ENCODE results near the gene FOXK1. TPM values are rescaled to one million over a fixed set of nuclear protein-coding genes. Genes with fewer than 3 reads are reported as not detected.
"Not testable (repeated sequence)": the region's sequence is repeated elsewhere in the genome, so short reads cannot be mapped to it uniquely, and the experiment has no call there.

FOXK1 gene
- total and polyA plus RNA-seq, 2 experiments from 2014 or later = 2.3 to 12.7 TPM

DNA sequence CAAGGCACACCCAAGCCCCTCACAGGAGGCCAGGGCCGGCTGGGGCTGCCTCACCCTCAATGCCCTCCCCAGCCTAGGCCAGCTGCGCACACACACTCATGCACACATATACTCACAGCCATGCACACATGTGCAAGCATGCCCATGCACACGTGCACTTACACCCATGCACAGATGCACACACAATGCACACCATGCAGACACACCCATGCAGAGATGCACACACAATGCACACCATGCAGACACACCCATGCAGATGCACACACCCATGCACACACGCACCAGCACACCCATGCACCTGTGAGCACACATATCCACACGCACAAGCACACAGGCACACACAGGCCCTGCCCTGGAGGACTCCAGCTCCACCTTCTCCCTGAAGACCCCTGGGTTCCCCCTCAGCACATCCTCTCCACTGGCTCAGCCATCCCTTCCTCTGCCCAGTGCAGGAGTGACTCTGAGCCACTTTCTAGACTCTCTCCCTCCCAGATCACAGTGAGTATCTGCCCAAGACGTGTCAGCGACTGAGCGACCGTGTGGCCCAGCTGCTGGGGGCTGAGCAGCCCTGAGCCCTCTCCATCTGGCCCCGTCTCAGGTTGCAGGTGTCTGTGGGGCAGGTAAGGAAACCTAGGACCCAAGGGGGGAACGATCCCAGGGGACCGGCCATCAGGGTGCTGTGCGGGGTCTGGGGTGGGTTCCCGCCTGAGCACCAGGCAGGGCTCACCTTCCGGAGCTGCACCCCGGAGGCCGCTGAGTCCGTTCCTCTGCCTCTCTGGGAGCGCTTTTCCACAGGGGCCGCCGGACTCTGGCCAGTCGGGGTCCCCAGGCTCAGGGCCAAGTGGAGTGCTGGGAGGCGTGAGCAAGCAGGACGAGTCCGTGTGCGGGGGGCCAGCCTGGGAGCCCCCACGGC lies 119.1 kb downstream of the FOXK1 start:
- Mint-ChIP-seq H3K9me3 (no peaks in the 10 kb centered on the region; the same call in 2 of the 3 replicates), H3K27me3 (ENCODE audit: insufficient read depth, low read depth, poor library complexity) (peaks cover 3% of the 10 kb centered on the region), H3K4me1 (peaks cover 5% of the 10 kb centered on the region; the same call in 2 of the 3 replicates), H3K27ac (no peak overlapping the region), H3K36me3 (ENCODE audit: low read depth) (no peaks in the 10 kb centered on the region), H3K4me3 (no peak overlapping the region)
- Histone ChIP-seq H3K27ac (ENCODE audit: low read depth) (no peak overlapping the region), H3K4me2 (no peak overlapping the region), H3K4me3 (no peak overlapping the region), H3K4me1 (ENCODE audit: insufficient read depth) (no peaks in the 10 kb centered on the region), H3K27me3 (ENCODE audit: insufficient read depth) (no peaks in the 10 kb centered on the region), H2AFZ (no peak overlapping the region), H3F3A (replicated peaks; ENCODE audit: low read depth) (no peaks in the 10 kb centered on the region), H3K9me2 (ENCODE audit: insufficient read depth) (no peaks in the 10 kb centered on the region), H3K36me3 (ENCODE audit: insufficient read depth) (no peaks in the 10 kb centered on the region), H3K79me2 (replicated peaks; ENCODE audit: insufficient read depth) (no peaks in the 10 kb centered on the region), H4K20me1 (replicated peaks; ENCODE audit: insufficient read depth) (no peaks in the 10 kb centered on the region; the same call in 1 of the 2 replicates)
- TF ChIP-seq ZNF331 (CRISPR knock-in tag; IDR thresholded peaks at IDR 0.05; ENCODE audit: low read depth) (no peak), JUNB (IDR thresholded peaks at IDR 0.05; ENCODE audit: unreplicated experiment) (no peak), STAT1 (IDR thresholded peaks at IDR 0.05; ENCODE audit: unreplicated experiment) (no peak), ZNF114 (CRISPR knock-in tag; IDR thresholded peaks at IDR 0.05) (no peak), NANOG (IDR thresholded peaks at IDR 0.05; ENCODE audit: borderline replicate concordance) (no peak)
- TF ChIP-seq, protein P1, sequence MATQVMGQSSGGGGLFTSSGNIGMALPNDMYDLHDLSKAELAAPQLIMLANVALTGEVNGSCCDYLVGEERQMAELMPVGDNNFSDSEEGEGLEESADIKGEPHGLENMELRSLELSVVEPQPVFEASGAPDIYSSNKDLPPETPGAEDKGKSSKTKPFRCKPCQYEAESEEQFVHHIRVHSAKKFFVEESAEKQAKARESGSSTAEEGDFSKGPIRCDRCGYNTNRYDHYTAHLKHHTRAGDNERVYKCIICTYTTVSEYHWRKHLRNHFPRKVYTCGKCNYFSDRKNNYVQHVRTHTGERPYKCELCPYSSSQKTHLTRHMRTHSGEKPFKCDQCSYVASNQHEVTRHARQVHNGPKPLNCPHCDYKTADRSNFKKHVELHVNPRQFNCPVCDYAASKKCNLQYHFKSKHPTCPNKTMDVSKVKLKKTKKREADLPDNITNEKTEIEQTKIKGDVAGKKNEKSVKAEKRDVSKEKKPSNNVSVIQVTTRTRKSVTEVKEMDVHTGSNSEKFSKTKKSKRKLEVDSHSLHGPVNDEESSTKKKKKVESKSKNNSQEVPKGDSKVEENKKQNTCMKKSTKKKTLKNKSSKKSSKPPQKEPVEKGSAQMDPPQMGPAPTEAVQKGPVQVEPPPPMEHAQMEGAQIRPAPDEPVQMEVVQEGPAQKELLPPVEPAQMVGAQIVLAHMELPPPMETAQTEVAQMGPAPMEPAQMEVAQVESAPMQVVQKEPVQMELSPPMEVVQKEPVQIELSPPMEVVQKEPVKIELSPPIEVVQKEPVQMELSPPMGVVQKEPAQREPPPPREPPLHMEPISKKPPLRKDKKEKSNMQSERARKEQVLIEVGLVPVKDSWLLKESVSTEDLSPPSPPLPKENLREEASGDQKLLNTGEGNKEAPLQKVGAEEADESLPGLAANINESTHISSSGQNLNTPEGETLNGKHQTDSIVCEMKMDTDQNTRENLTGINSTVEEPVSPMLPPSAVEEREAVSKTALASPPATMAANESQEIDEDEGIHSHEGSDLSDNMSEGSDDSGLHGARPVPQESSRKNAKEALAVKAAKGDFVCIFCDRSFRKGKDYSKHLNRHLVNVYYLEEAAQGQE (IDR thresholded peaks at IDR 0.05; ENCODE audit: unreplicated experiment) = no peak
- DNase-seq (ENCODE audit: low spot score) (no peak), ATAC-seq (no peak)

DNA sequence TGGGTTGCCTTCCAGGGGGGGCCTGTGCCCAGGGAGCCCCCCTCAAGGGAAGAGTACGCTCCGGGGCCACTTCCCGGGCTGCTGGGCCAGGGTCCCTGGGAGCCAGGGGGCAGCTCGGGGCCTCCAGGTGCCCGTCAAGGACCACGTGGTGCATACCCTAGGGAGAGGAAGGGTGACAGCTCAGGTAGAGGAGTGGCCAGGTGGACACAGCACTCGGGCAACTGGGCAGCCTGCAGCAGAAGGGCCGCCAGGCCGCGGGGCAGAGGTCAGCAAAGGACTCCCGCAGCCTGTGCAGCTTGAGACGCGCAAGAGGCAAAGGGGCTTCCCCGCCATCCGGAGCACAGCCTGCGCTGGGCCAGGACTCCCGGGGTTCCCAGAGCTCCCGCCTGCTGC lies 119.7 kb downstream of the FOXK1 start:
- Histone ChIP-seq H3K4me3 (no peak overlapping the region), H3K36me3 (ENCODE audit: insufficient read depth) (no peaks in the 10 kb centered on the region), H3K4me1 (ENCODE audit: insufficient read depth) (no peaks in the 10 kb centered on the region), H2AFZ (no peak overlapping the region), H3K9me2 (ENCODE audit: insufficient read depth) (no peaks in the 10 kb centered on the region), H3K27ac (ENCODE audit: low read depth) (no peak overlapping the region), H3K79me2 (replicated peaks; ENCODE audit: insufficient read depth) (no peaks in the 10 kb centered on the region), H4K20me1 (replicated peaks; ENCODE audit: insufficient read depth) (no peaks in the 10 kb centered on the region; the same call in 1 of the 2 replicates), H3F3A (replicated peaks; ENCODE audit: low read depth) (no peaks in the 10 kb centered on the region), H3K27me3 (ENCODE audit: insufficient read depth) (no peaks in the 10 kb centered on the region), H3K4me2 (no peak overlapping the region)
- H3K36me3 Mint-ChIP-seq (ENCODE audit: low read depth) = no peaks in the 10 kb centered on the region
- peaks cover 5% of the 10 kb centered on the region; the same call in 2 of the 3 replicates for H3K4me1 Mint-ChIP-seq
- no peaks in the 10 kb centered on the region for H3K9me3 Mint-ChIP-seq
- ATAC-seq = no peak
- H3K27me3 Mint-ChIP-seq (ENCODE audit: insufficient read depth, low read depth, poor library complexity) = peaks cover 6% of the 10 kb centered on the region
- DNase-seq (ENCODE audit: low spot score) = no peak
- no peak overlapping the region for H3K27ac Mint-ChIP-seq
- TF ChIP-seq ZNF114 (CRISPR knock-in tag; IDR thresholded peaks at IDR 0.05) (no peak), STAT1 (IDR thresholded peaks at IDR 0.05; ENCODE audit: unreplicated experiment) (no peak), JUNB (IDR thresholded peaks at IDR 0.05; ENCODE audit: unreplicated experiment) (no peak), POLR2AphosphoS5 (IDR thresholded peaks at IDR 0.05; ENCODE audit: low read depth) (no peak)
- TF ChIP-seq, protein P1 (IDR thresholded peaks at IDR 0.05; ENCODE audit: unreplicated experiment) = no peak
- no peak overlapping the region for H3K4me3 Mint-ChIP-seq

DNA sequence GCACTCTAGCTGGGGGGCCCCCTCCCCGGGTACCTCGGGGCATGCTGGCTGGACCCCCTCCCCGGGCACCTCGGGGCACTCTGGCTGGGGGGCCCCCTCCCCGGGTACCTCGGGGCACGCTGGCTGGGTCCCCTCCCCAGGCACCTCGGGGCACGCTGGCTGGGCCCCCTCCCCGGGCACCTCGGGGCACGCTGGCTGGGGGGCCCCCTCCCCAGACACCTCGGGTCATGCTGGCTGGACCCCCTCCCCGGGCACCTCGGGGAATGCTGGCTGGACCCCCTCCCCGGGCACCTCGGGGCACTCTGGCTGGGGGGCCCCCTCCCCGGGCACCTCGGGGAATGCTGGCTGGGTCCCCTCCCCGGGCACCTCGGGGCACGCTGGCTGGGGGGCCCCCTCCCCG lies 120.5 kb downstream of the FOXK1 start:
- not testable (repeated sequence) for DNase-seq (ENCODE audit: low spot score); H3K27ac ChIP-seq (ENCODE audit: low read depth); H3K4me3 ChIP-seq; H3K4me3 Mint-ChIP-seq; H3K79me2 ChIP-seq (replicated peaks; ENCODE audit: insufficient read depth); H3K9me2 ChIP-seq (ENCODE audit: insufficient read depth); H3K36me3 Mint-ChIP-seq (ENCODE audit: low read depth); H3K27ac Mint-ChIP-seq; H3K4me1 ChIP-seq (ENCODE audit: insufficient read depth); H3K36me3 ChIP-seq (ENCODE audit: insufficient read depth); H3K9me3 Mint-ChIP-seq; H3K4me1 Mint-ChIP-seq; H2AFZ ChIP-seq; H4K20me1 ChIP-seq (replicated peaks; ENCODE audit: insufficient read depth); H3K4me2 ChIP-seq; H3F3A ChIP-seq (replicated peaks; ENCODE audit: low read depth); H3K27me3 ChIP-seq (ENCODE audit: insufficient read depth); ATAC-seq; H3K27me3 Mint-ChIP-seq (ENCODE audit: insufficient read depth, low read depth, poor library complexity)
